ENCODE results near the gene ST3GAL4.

- no peak for TF ChIP-seq CTCF (IDR thresholded peaks at IDR 0.05)
- no peak for TF ChIP-seq NR1H2 (CRISPR knock-in tag; IDR thresholded peaks at IDR 0.05)
- no peak for TF ChIP-seq MAX (CRISPR knock-in tag; IDR thresholded peaks at IDR 0.05)
- no peak for TF ChIP-seq IRF2 (CRISPR knock-in tag; IDR thresholded peaks at IDR 0.05; ENCODE audit: borderline replicate concordance, low read depth)
- TF ChIP-seq FOXJ3 (CRISPR knock-in tag; IDR thresholded peaks at IDR 0.05; ENCODE audit: borderline replicate concordance) = no peak
- no peak for TF ChIP-seq TEAD4 (CRISPR knock-in tag; IDR thresholded peaks at IDR 0.05)
Measured at GRCh38 chr11:126317432-126317755, 38.1 kb upstream of the ST3GAL4 start.
